KMS-11 (cell line): Measurements from ENCODE around the gene CD37.
"Not testable (repeated sequence)": the region's sequence is repeated elsewhere in the genome, so short reads cannot be mapped to it uniquely, and the experiment has no call there.

Source experiments
- H2AFZ ChIP-seq: fragments of 200-600 bp; sonication (generic); 2 replicates; pipeline ENCODE4 v1.6.1; 2016; ENCODE audit warnings: antibody characterized with exemption, mixed run types, low read depth
- H3K27ac ChIP-seq: fragments of 200-600 bp; sonication (generic); 2 replicates; pipeline ENCODE4 v1.6.1; 2016; ENCODE audit warnings: mild to moderate bottlenecking, mixed run types
- H3K27me3 ChIP-seq: fragments of 200-600 bp; sonication (generic); 2 replicates; pipeline ENCODE4 v1.6.1; 2017; ENCODE audit warnings: mild to moderate bottlenecking, low read depth, mixed run types, moderate library complexity; ENCODE audit not compliant: insufficient read depth
- H3K36me3 ChIP-seq: fragments of 200-600 bp; sonication (generic); 2 replicates; pipeline ENCODE4 v1.6.1; 2017; ENCODE audit warnings: mild to moderate bottlenecking, mixed run types; ENCODE audit not compliant: insufficient read depth
- H3K4me1 ChIP-seq: fragments of 200-600 bp; sonication (generic); 2 replicates; pipeline ENCODE4 v1.6.1; 2016; ENCODE audit warnings: mild to moderate bottlenecking, low read depth, mixed run types; ENCODE audit not compliant: poor library complexity, severe bottlenecking
- H3K4me2 ChIP-seq: fragments of 200-600 bp; sonication (generic); 2 replicates; pipeline ENCODE4 v1.7.0; 2016; ENCODE audit warnings: mild to moderate bottlenecking, mixed run types
- H3K4me3 ChIP-seq: fragments of 200-600 bp; sonication (generic); IDR thresholded peaks from 2 replicates; pipeline ENCODE4 v1.6.1; 2017; ENCODE audit warnings: low read depth, low read length, mixed read lengths; ENCODE audit not compliant: insufficient read depth
- H3K79me2 ChIP-seq: fragments of 200-600 bp; sonication (generic); 2 replicates; pipeline ENCODE4 v1.6.1; 2016; ENCODE audit warnings: low read depth, mixed run types; ENCODE audit not compliant: insufficient read depth
- H3K9ac ChIP-seq: fragments of 200-600 bp; sonication (generic); 2 replicates; pipeline ENCODE4 v1.6.1; 2016; ENCODE audit warnings: mild to moderate bottlenecking, mixed run types
- H4K20me1 ChIP-seq: fragments of 200-600 bp; sonication (generic); 2 replicates; pipeline ENCODE4 v1.6.1; 2016; ENCODE audit warnings: mild to moderate bottlenecking, mixed run types; ENCODE audit not compliant: insufficient read depth
- TF ChIP-seq, protein P1 (sequence below): fragments of 200-600 bp; sonication (generic); conservative IDR thresholded peaks from 2 replicates; pipeline ENCODE4 v1.6.1; 2017; ENCODE audit warnings: low read depth, mild to moderate bottlenecking, antibody characterized with exemption, low read length, moderate library complexity, mixed read lengths

The CD37 gene

DNA sequence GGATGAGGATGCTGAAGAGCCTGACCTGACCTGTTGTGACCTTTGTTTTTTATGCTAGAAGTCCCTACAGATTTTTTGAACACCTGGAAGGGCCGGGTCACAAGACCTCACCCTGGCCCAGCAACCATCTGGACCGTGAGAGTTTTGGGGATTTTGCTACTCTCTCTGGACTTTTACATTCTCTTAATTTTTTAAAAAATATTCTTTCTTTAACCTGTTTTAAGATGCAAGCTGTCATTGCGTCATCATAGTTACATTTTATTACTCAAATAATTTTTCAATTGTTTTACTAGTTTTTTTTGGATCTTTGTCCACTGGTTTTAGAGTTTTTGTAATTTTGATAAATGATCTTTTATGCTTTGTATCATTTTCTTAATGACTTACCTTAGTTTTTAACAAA, 36.0 kb downstream of the CD37 start:
- Histone ChIP-seq H3K4me2 (no peak overlapping the region), H3K9ac (no peak overlapping the region), H3K27ac (no peak overlapping the region), H3K36me3 (no peaks in the 10 kb centered on the region), H3K79me2 (no peaks in the 10 kb centered on the region), H3K27me3 (peaks cover 72% of the 10 kb centered on the region), H4K20me1 (no peaks in the 10 kb centered on the region), H2AFZ (no peak overlapping the region), H3K4me3 (no peak overlapping the region), H3K4me1 (peaks cover 4% of the 10 kb centered on the region)
- TF ChIP-seq, protein P1, sequence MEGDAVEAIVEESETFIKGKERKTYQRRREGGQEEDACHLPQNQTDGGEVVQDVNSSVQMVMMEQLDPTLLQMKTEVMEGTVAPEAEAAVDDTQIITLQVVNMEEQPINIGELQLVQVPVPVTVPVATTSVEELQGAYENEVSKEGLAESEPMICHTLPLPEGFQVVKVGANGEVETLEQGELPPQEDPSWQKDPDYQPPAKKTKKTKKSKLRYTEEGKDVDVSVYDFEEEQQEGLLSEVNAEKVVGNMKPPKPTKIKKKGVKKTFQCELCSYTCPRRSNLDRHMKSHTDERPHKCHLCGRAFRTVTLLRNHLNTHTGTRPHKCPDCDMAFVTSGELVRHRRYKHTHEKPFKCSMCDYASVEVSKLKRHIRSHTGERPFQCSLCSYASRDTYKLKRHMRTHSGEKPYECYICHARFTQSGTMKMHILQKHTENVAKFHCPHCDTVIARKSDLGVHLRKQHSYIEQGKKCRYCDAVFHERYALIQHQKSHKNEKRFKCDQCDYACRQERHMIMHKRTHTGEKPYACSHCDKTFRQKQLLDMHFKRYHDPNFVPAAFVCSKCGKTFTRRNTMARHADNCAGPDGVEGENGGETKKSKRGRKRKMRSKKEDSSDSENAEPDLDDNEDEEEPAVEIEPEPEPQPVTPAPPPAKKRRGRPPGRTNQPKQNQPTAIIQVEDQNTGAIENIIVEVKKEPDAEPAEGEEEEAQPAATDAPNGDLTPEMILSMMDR = no peak

DNA sequence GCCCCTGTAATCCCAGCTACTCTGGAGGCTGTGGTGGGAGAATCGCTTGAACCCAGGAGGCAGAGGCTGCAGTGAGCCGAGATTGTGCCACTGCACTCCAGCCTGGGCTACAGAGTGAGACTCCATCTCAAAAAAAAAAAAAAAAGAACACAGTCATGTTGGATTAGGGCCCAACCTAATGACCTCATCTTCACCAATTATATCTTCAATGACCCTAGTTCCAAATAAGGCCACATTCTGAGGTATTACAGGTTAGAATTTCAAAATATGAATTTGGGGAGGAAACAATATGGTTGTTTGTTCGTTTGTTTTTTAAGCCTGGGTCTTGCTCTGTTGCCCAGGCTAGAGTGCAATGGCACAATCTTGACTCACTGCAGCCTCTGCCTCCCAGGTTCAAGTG, 38.0 kb downstream of the CD37 start:
- H3K79me2 ChIP-seq, H3K27ac ChIP-seq, H3K4me2 ChIP-seq, H3K9ac ChIP-seq, H2AFZ ChIP-seq, H3K4me3 ChIP-seq, H3K36me3 ChIP-seq, H3K4me1 ChIP-seq, H4K20me1 ChIP-seq: not testable (repeated sequence)
- H3K27me3 ChIP-seq = peaks cover 81% of the 10 kb centered on the region

DNA sequence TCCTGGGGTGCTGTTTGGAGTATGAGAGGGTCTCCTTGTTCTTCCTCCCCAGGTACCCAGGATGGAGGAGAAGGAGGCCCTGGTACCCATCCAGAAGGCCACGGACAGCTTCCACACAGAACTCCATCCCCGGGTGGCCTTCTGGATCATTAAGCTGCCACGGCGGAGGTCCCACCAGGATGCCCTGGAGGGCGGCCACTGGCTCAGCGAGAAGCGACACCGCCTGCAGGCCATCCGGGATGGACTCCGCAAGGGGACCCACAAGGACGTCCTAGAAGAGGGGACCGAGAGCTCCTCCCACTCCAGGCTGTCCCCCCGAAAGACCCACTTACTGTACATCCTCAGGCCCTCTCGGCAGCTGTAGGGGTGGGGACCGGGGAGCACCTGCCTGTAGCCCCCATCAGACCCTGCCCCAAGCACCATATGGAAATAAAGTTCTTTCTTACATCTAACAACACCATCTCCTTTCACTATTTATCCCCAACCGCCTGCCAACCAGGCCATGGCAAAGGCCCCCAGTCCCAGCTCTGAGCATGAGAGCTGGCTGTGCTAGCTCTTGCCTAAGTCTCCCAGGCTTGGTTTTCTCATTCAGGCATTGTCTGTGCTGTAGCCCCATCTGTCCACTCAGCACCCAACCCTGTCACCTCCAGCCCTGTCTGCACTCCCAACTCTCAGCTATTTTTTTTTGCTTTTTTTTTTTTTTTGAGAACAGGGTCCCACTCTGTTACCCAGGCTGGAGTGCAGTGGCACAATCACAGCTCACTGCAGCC, 39.6 kb downstream of the CD37 start:
- no peaks in the 10 kb centered on the region for H4K20me1 ChIP-seq
- H3K79me2 ChIP-seq = no peaks in the 10 kb centered on the region
- TF ChIP-seq, protein P1 = no peak
- H3K9ac ChIP-seq = no peak overlapping the region
- peaks cover 80% of the 10 kb centered on the region for H3K27me3 ChIP-seq
- no peak overlapping the region for H3K4me3 ChIP-seq
- no peak overlapping the region for H2AFZ ChIP-seq
- no peaks in the 10 kb centered on the region for H3K4me1 ChIP-seq
- H3K4me2 ChIP-seq = no peak overlapping the region
- H3K36me3 ChIP-seq = no peaks in the 10 kb centered on the region
- H3K27ac ChIP-seq = no peak overlapping the region

DNA sequence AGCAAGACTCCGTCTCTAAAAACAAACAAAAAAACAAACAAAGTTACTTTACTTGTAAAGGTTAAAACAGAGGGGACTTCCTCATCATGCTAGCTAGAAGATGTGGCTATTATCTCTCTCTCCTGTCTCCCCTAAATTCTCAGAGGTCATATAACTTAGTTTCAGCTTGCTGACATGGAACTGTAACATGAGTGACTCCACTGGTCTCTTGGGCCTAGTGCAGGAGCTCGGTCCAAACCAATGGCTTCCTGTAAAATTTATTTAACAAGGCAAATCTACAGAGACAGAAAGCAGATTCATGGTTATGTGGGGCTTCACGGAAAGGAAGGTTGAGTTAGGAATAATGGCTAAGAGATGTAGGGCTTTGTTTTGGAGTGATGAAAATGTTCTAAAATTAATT, 43.3 kb downstream of the CD37 start:
- H4K20me1 ChIP-seq = no peaks in the 10 kb centered on the region
- no peak overlapping the region for H3K9ac ChIP-seq
- H3K4me3 ChIP-seq = no peak overlapping the region

DNA sequence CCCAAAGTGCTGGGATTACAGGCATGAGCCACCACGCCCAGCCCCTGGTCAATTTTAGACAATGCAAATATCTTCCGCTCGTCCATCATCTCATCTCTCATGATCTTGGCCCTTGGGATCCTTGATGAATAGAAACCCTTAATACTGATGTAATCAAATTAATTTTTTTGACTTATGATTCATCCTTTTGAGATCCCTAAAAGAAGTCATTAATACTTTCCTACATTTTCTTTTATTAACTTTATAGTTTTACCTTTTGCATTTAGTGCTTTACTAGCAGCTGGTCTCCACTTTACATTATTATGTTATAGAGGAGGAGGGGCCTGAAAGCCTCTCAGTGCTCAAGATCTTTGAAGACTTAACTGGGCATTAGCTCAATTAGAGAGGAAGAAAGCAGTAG, 45.2 kb downstream of the CD37 start:
- TF ChIP-seq, protein P1 = no peak
- Histone ChIP-seq H3K4me2 (no peak overlapping the region), H3K27ac (no peak overlapping the region), H3K9ac (no peak overlapping the region), H3K4me3 (no peak overlapping the region), H2AFZ (no peak overlapping the region), H3K27me3 (peaks cover 82% of the 10 kb centered on the region), H3K4me1 (no peaks in the 10 kb centered on the region), H4K20me1 (no peaks in the 10 kb centered on the region), H3K36me3 (no peaks in the 10 kb centered on the region), H3K79me2 (no peaks in the 10 kb centered on the region)

More for the DNA sequence above, 43.3 kb downstream of the CD37 start:
- H3K27me3 ChIP-seq = peaks cover 84% of the 10 kb centered on the region
- H3K4me2 ChIP-seq = no peak overlapping the region
- no peaks in the 10 kb centered on the region for H3K79me2 ChIP-seq
- H3K27ac ChIP-seq = no peak overlapping the region
- no peak overlapping the region for H2AFZ ChIP-seq
- no peaks in the 10 kb centered on the region for H3K36me3 ChIP-seq
- H3K4me1 ChIP-seq = no peaks in the 10 kb centered on the region
- TF ChIP-seq, protein P1 = no peak
